ENCODE results near the gene FHAD1. TPM values are rescaled to one million over a fixed set of nuclear protein-coding genes. Genes with fewer than 3 reads are reported as not detected.
"Not testable (repeated sequence)": the region's sequence is repeated elsewhere in the genome, so short reads cannot be mapped to it uniquely, and the experiment has no call there.

Gene FHAD1
- total and polyA plus RNA-seq, 9 donors = 0.82 to 2.1 (median 1.3) TPM

- H3K27ac ChIP-seq (ENCODE audit: low read length) = no peak overlapping the region
- no peaks in the 10 kb centered on the region for H3K4me1 ChIP-seq (ENCODE audit: control insufficient read depth, insufficient read depth, low read length)
- no peak overlapping the region for H3K4me3 ChIP-seq (ENCODE audit: low read length)
- 20% methylated on average over 9 of the region's 15 CpGs for WGBS (ENCODE audit: insufficient coverage)
- H3K36me3 ChIP-seq (ENCODE audit: control insufficient read depth, insufficient read depth, low read length) = no peaks in the 10 kb centered on the region
- H3K27me3 ChIP-seq (ENCODE audit: control insufficient read depth, insufficient read depth, low read length) = no peaks in the 10 kb centered on the region
- H3K9me3 ChIP-seq (replicated peaks; ENCODE audit: control insufficient read depth, low read depth, low read length) = no peaks in the 10 kb centered on the region
- DNase-seq = peak; percentile 38
These were observed 57.9 kb downstream of the FHAD1 start for GRCh38 chr1:15304708-15305467.

- Histone ChIP-seq H3K27ac (ENCODE audit: low read length) (no peak overlapping the region), H3K4me3 (ENCODE audit: low read length) (no peak overlapping the region), H3K36me3 (ENCODE audit: control insufficient read depth, insufficient read depth, low read length) (no peaks in the 10 kb centered on the region), H3K9me3 (replicated peaks; ENCODE audit: control insufficient read depth, low read depth, low read length) (no peaks in the 10 kb centered on the region), H3K4me1 (ENCODE audit: control insufficient read depth, insufficient read depth, low read length) (no peaks in the 10 kb centered on the region), H3K27me3 (ENCODE audit: control insufficient read depth, insufficient read depth, low read length) (no peaks in the 10 kb centered on the region)
- no peak for DNase-seq
- no CpG with 5 or more reads among the region's 7 CpGs for WGBS (ENCODE audit: insufficient coverage)
These were observed 58.4 kb downstream of the FHAD1 start for GRCh38 chr1:15305468-15305770.

DNA sequence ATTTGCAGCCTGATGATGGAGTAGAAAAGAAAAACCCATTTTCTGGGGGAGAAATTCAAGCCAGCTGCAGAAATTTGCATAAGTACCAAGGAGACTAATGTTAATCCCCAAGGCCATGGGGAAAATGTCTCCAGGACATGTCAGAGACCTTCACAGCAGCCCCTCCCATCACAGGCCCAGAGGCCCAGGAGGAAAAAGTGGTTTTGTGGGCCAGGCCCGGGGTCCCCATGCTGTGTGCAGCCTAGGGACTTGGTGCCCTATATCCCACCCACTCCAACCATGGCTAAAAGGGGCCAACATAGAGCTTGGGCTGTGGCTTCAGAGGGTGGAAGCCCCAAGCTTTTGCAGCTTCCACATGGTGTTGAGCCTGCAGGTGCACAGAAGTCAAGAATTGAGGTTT lies 59.3 kb downstream of the FHAD1 start:
- not testable (repeated sequence) for H3K4me1 ChIP-seq (ENCODE audit: control insufficient read depth, insufficient read depth, low read length); DNase-seq; H3K27me3 ChIP-seq (ENCODE audit: control insufficient read depth, insufficient read depth, low read length); H3K4me3 ChIP-seq (ENCODE audit: low read length); H3K9me3 ChIP-seq (replicated peaks; ENCODE audit: control insufficient read depth, low read depth, low read length); H3K27ac ChIP-seq (ENCODE audit: low read length); H3K36me3 ChIP-seq (ENCODE audit: control insufficient read depth, insufficient read depth, low read length)
- WGBS (ENCODE audit: insufficient coverage) = no CpG with 5 or more reads among the region's 1 CpG

GRCh38 chr1:15308135-15308534 lies 61.1 kb downstream of the FHAD1 start:
- no CpG with 5 or more reads among the region's 1 CpG for WGBS (ENCODE audit: insufficient coverage)
- Histone ChIP-seq H3K4me3 (ENCODE audit: low read length) (no peak overlapping the region), H3K9me3 (replicated peaks; ENCODE audit: control insufficient read depth, low read depth, low read length) (peaks cover 3% of the 10 kb centered on the region), H3K36me3 (ENCODE audit: control insufficient read depth, insufficient read depth, low read length) (no peaks in the 10 kb centered on the region), H3K4me1 (ENCODE audit: control insufficient read depth, insufficient read depth, low read length) (no peaks in the 10 kb centered on the region), H3K27me3 (ENCODE audit: control insufficient read depth, insufficient read depth, low read length) (no peaks in the 10 kb centered on the region), H3K27ac (ENCODE audit: low read length) (no peak overlapping the region)
- DNase-seq = no peak

- no peak for DNase-seq
- 91% methylated on average over 6 of the region's 6 CpGs for whole genome bisulfite sequencing (ENCODE audit: insufficient coverage)
- Histone ChIP-seq H3K36me3 (ENCODE audit: control insufficient read depth, insufficient read depth, low read length) (no peaks in the 10 kb centered on the region), H3K4me3 (ENCODE audit: low read length) (no peak overlapping the region), H3K27ac (ENCODE audit: low read length) (no peak overlapping the region), H3K4me1 (ENCODE audit: control insufficient read depth, insufficient read depth, low read length) (no peaks in the 10 kb centered on the region), H3K27me3 (ENCODE audit: control insufficient read depth, insufficient read depth, low read length) (no peaks in the 10 kb centered on the region), H3K9me3 (replicated peaks; ENCODE audit: control insufficient read depth, low read depth, low read length) (peaks cover 3% of the 10 kb centered on the region)
These were observed 61.6 kb downstream of the FHAD1 start for GRCh38 chr1:15308621-15309027.

DNA sequence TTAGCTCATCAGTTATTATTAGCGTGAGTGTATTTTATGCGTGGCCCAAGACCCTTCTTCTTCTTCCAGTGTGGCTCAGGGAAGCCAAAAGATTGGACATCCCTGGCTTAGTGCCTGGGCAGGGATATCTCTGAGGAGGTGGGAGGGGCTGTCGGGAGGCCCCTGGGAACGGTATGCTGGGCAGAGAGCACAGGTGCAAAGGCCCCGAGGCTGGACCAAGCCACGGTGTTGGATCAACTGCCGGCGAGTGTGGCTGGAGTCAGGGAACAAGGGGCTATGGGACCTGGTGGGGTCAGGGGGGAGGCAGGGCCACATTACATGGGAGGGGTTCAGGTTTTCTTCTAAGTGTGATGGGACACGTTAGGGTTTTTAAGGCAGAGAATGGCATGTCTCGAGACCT lies 62.7 kb downstream of the FHAD1 start:
- Histone ChIP-seq H3K4me3 (ENCODE audit: low read length) (no peak overlapping the region), H3K9me3 (replicated peaks; ENCODE audit: control insufficient read depth, low read depth, low read length) (peaks cover 3% of the 10 kb centered on the region), H3K4me1 (ENCODE audit: control insufficient read depth, insufficient read depth, low read length) (no peaks in the 10 kb centered on the region), H3K36me3 (ENCODE audit: control insufficient read depth, insufficient read depth, low read length) (no peaks in the 10 kb centered on the region), H3K27me3 (ENCODE audit: control insufficient read depth, insufficient read depth, low read length) (peaks cover 3% of the 10 kb centered on the region), H3K27ac (ENCODE audit: low read length) (no peak overlapping the region)
- 62% methylated on average over 9 of the region's 10 CpGs for WGBS (ENCODE audit: insufficient coverage)
- no peak for DNase-seq

DNA sequence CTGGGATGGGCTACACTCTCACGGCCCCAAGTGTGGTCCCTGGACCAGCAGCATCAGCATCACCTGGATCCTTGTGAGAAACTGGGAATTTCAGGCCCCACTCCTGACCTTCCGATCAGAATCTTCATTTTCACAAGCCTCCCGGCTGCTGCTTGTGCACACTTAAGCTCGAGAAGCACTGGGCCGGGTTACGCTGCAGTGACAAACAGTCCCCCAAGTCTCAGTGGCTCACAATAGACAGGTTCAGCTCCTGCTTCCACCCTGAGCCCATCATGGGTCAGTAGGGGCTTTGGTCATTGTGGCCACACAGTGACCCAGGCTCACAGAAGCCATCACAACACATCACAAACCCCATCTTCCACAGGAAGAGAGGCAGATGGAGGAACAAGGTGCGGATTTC lies 63.5 kb downstream of the FHAD1 start:
- Histone ChIP-seq H3K27ac (ENCODE audit: low read length) (no peak overlapping the region), H3K9me3 (replicated peaks; ENCODE audit: control insufficient read depth, low read depth, low read length) (peaks cover 3% of the 10 kb centered on the region)
- 93% methylated on average over 6 of the region's 7 CpGs for WGBS (ENCODE audit: insufficient coverage)

DNA sequence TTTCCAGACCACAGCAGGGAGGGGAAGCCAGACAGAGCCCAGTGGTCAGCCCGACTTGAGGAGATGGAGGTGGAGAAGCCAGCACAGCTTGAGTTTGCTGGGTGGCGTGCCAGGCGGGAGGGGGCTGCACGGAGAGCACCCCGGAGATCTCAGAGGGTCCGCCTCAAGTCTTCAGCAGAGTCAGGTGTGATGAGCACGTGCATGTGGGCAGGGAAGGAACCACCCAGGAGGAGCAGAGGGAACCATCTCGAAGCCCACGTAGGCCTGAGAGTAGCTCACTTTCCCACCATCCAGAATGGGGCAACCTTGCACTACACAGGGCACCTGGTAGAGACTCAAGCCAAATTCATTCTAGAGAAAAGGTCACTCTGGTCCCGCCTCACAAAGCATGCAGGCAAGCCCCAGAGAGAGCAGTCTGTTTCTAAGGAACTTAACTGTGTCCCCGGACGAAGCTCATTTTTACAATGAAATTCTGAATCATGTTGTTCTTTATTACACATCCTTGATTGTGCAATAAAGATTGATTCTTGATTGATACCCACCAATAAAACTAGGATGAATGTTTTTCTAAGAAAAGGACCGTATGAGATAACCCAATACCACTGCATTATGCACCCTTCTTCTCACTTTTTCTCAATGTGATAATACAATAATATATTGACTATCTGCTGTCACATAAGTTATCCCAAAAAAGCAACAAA lies 64.2 kb downstream of the FHAD1 start:
- no peak for DNase-seq
- WGBS (ENCODE audit: insufficient coverage) = 91% methylated on average over 8 of the region's 13 CpGs
- Histone ChIP-seq H3K9me3 (replicated peaks; ENCODE audit: control insufficient read depth, low read depth, low read length) (peaks cover 3% of the 10 kb centered on the region), H3K27me3 (ENCODE audit: control insufficient read depth, insufficient read depth, low read length) (peaks cover 3% of the 10 kb centered on the region), H3K36me3 (ENCODE audit: control insufficient read depth, insufficient read depth, low read length) (no peaks in the 10 kb centered on the region), H3K4me1 (ENCODE audit: control insufficient read depth, insufficient read depth, low read length) (peaks cover 4% of the 10 kb centered on the region), H3K4me3 (ENCODE audit: low read length) (no peak overlapping the region), H3K27ac (ENCODE audit: low read length) (no peak overlapping the region)

More for the DNA sequence above, 63.5 kb downstream of the FHAD1 start:
- H3K4me3 ChIP-seq (ENCODE audit: low read length) = no peak overlapping the region
- H3K4me1 ChIP-seq (ENCODE audit: control insufficient read depth, insufficient read depth, low read length) = no peaks in the 10 kb centered on the region
- no peak for DNase-seq
- H3K27me3 ChIP-seq (ENCODE audit: control insufficient read depth, insufficient read depth, low read length) = peaks cover 3% of the 10 kb centered on the region
- H3K36me3 ChIP-seq (ENCODE audit: control insufficient read depth, insufficient read depth, low read length) = no peaks in the 10 kb centered on the region

DNA sequence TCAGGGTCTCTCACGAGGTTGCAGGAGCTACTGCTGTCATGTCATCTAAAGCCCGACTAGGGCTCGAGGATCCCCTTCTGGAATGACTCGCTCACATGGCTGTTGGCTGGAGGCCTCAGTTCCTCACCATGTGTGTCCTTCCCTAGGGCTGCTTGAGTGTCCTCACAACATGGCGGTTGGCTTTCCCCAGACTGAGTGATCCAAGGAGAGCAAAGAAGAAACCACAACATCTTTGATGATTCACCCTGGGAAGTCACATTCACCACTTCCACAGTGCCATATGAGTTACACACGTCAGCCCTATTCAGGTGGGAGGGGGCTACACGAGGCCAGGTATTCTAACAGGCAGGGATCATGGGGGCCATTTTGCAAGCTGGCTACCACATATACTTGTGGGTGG lies 64.9 kb downstream of the FHAD1 start:
- Histone ChIP-seq H3K36me3 (ENCODE audit: control insufficient read depth, insufficient read depth, low read length) (no peaks in the 10 kb centered on the region), H3K27me3 (ENCODE audit: control insufficient read depth, insufficient read depth, low read length) (peaks cover 3% of the 10 kb centered on the region), H3K4me1 (ENCODE audit: control insufficient read depth, insufficient read depth, low read length) (peaks cover 4% of the 10 kb centered on the region), H3K27ac (ENCODE audit: low read length) (no peak overlapping the region), H3K4me3 (ENCODE audit: low read length) (no peak overlapping the region), H3K9me3 (replicated peaks; ENCODE audit: control insufficient read depth, low read depth, low read length) (peaks cover 3% of the 10 kb centered on the region)
- 93% methylated on average over 4 of the region's 7 CpGs for WGBS (ENCODE audit: insufficient coverage)
- DNase-seq = no peak

GRCh38 chr1:15312626-15313411 lies 65.8 kb downstream of the FHAD1 start:
- DNase-seq = no peak
- Histone ChIP-seq H3K4me1 (ENCODE audit: control insufficient read depth, insufficient read depth, low read length) (peaks cover 4% of the 10 kb centered on the region), H3K36me3 (ENCODE audit: control insufficient read depth, insufficient read depth, low read length) (no peaks in the 10 kb centered on the region), H3K27me3 (ENCODE audit: control insufficient read depth, insufficient read depth, low read length) (peaks cover 3% of the 10 kb centered on the region), H3K27ac (ENCODE audit: low read length) (no peak overlapping the region), H3K9me3 (replicated peaks; ENCODE audit: control insufficient read depth, low read depth, low read length) (peaks cover 3% of the 10 kb centered on the region), H3K4me3 (ENCODE audit: low read length) (no peak overlapping the region)
- WGBS (ENCODE audit: insufficient coverage) = 77% methylated on average over 9 of the region's 16 CpGs
